OCI-LY1 (cell line): Measurements from ENCODE around the gene ZNF679.
"Not testable (repeated sequence)": the region's sequence is repeated elsewhere in the genome, so short reads cannot be mapped to it uniquely, and the experiment has no call there.

Experiments used
- H2AFZ ChIP-seq: fragments of 200-600 bp; sonication (generic), shearing (Covaris generic); 2 replicates; pipeline ENCODE4 v1.6.0; 2014; ENCODE audit warnings: antibody characterized with exemption, mild to moderate bottlenecking, low read length
- H3F3A ChIP-seq: fragments of 200-600 bp; sonication (generic), shearing (Covaris generic); 2 replicates; pipeline ENCODE4 v1.6.0; 2014; ENCODE audit warnings: mild to moderate bottlenecking, antibody characterized with exemption, low read length, moderate library complexity; ENCODE audit not compliant: insufficient read depth
- H3K27ac ChIP-seq: fragments of 200-600 bp; sonication (generic); 2 replicates; pipeline ENCODE4 v1.5.1; 2014; ENCODE audit warnings: low read length, mixed run types, mild to moderate bottlenecking, low read depth; ENCODE audit not compliant: poor library complexity, severe bottlenecking
- H3K27me3 ChIP-seq: fragments of 200-600 bp; sonication (generic); 2 replicates; pipeline ENCODE4 v1.6.0; 2014; ENCODE audit warnings: antibody characterized with exemption, mild to moderate bottlenecking, low read length, moderate library complexity; ENCODE audit not compliant: insufficient read depth
- H3K36me3 ChIP-seq: fragments of 200-600 bp; sonication (generic); 2 replicates; pipeline ENCODE4 v1.6.1; 2014; ENCODE audit warnings: mild to moderate bottlenecking, antibody characterized with exemption, low read length, moderate library complexity, mixed read lengths; ENCODE audit not compliant: insufficient read depth
- H3K4me1 ChIP-seq: fragments of 200-600 bp; sonication (generic); 2 replicates; pipeline ENCODE4 v1.5.1; 2014; ENCODE audit warnings: mild to moderate bottlenecking, low read length, moderate library complexity; ENCODE audit not compliant: insufficient read depth, severe bottlenecking
- H3K4me2 ChIP-seq: fragments of 200-600 bp; sonication (generic), shearing (Covaris generic); 2 replicates; pipeline ENCODE4 v1.6.1; 2014; ENCODE audit warnings: low read length
- H3K4me3 ChIP-seq: fragments of 200-600 bp; sonication (generic); 2 replicates; pipeline ENCODE4 v1.5.1; 2014; ENCODE audit warnings: low read length, low read depth, mild to moderate bottlenecking, mixed read lengths; ENCODE audit not compliant: poor library complexity, severe bottlenecking
- H3K79me2 ChIP-seq: fragments of 200-600 bp; shearing (Covaris generic); 2 replicates; pipeline ENCODE4 v1.6.1; 2016; ENCODE audit warnings: mixed run types, low read length, mixed read lengths; ENCODE audit not compliant: insufficient read depth
- H3K9ac ChIP-seq: fragments of 200-600 bp; sonication (generic), shearing (Covaris generic); 2 replicates; pipeline ENCODE4 v1.6.1; 2014; ENCODE audit warnings: mild to moderate bottlenecking, low read length, mixed read lengths
- H3K9me2 ChIP-seq: fragments of 200-600 bp; sonication (generic), shearing (Covaris generic); 2 replicates; pipeline ENCODE4 v1.6.1; 2014; ENCODE audit warnings: low read depth, mild to moderate bottlenecking, low read length, mixed read lengths
- H3K9me3 ChIP-seq: fragments of 200-600 bp; shearing (Covaris generic); 2 replicates; pipeline ENCODE4 v1.6.1; 2014; ENCODE audit warnings: low read length, mixed read lengths
- H4K20me1 ChIP-seq: fragments of 200-600 bp; sonication (generic), shearing (Covaris generic); 2 replicates; pipeline ENCODE4 v1.6.0; 2016; ENCODE audit warnings: mild to moderate bottlenecking, low read length; ENCODE audit not compliant: insufficient read depth
- CTCF ChIP-seq: fragments of 200-600 bp; sonication (generic), shearing (Covaris generic); IDR thresholded peaks from 2 replicates; pipeline ENCODE4 v1.5.1; 2017; ENCODE audit warnings: mild to moderate bottlenecking, antibody characterized with exemption, low read length, moderate library complexity, mixed read lengths
- EZH2 ChIP-seq: fragments of 200-600 bp; sonication (generic), shearing (Covaris generic); IDR thresholded peaks from 2 replicates; pipeline ENCODE4 v1.8.0; 2017; ENCODE audit warnings: borderline replicate concordance, mixed run types, mild to moderate bottlenecking, antibody characterized with exemption, low read length, moderate library complexity, mixed read lengths

The ZNF679 gene

GRCh38 chr7:64277630-64278029 is 49.4 kb downstream of the ZNF679 start:
- H3K79me2 ChIP-seq: no peaks in the 10 kb centered on the region
- H4K20me1 ChIP-seq: no peaks in the 10 kb centered on the region
- H3K9me2 ChIP-seq: no peaks in the 10 kb centered on the region
- H3K4me3 ChIP-seq: no peak overlapping the region
- H3K9ac ChIP-seq: no peak overlapping the region
- H3K36me3 ChIP-seq: no peaks in the 10 kb centered on the region
- H3K27ac ChIP-seq: no peak overlapping the region
- H3F3A ChIP-seq: no peaks in the 10 kb centered on the region
- peaks cover 3% of the 10 kb centered on the region; the same call in 1 of the 2 replicates for H3K9me3 ChIP-seq
- H2AFZ ChIP-seq: no peak overlapping the region
- no peaks in the 10 kb centered on the region for H3K27me3 ChIP-seq
- no peak for TF ChIP-seq CTCF
- no peak for TF ChIP-seq EZH2
- H3K4me2 ChIP-seq: no peak overlapping the region
- H3K4me1 ChIP-seq: no peaks in the 10 kb centered on the region

GRCh38 chr7:64294701-64295420 is 66.6 kb downstream of the ZNF679 start:
- H3K9me3 ChIP-seq: 0 out of 2 replicates have a peak, but pooled peaks cover 3% of the 10 kb centered on the region

GRCh38 chr7:64297418-64297817 is 69.1 kb downstream of the ZNF679 start:
- not testable (repeated sequence) for H3K27ac ChIP-seq, H3K9me2 ChIP-seq, H3K79me2 ChIP-seq, H4K20me1 ChIP-seq, H3K9me3 ChIP-seq, H3K4me1 ChIP-seq, H3K4me2 ChIP-seq, H3K36me3 ChIP-seq, H3K27me3 ChIP-seq, H2AFZ ChIP-seq, H3K4me3 ChIP-seq, H3K9ac ChIP-seq, H3F3A ChIP-seq

More at GRCh38 chr7:64294701-64295420, 66.6 kb downstream of the ZNF679 start:
- Histone ChIP-seq H3K4me3 (no peak overlapping the region), H3K36me3 (no peaks in the 10 kb centered on the region), H3K79me2 (no peaks in the 10 kb centered on the region), H3K4me1 (no peaks in the 10 kb centered on the region), H4K20me1 (no peaks in the 10 kb centered on the region), H2AFZ (no peak overlapping the region), H3K9me2 (no peaks in the 10 kb centered on the region), H3K27ac (no peak overlapping the region), H3K9ac (no peak overlapping the region), H3K27me3 (no peaks in the 10 kb centered on the region), H3K4me2 (no peak overlapping the region), H3F3A (no peaks in the 10 kb centered on the region)
- TF ChIP-seq CTCF (no peak), EZH2 (no peak)
